NCI-H524 treated with DMSO at 0.1 percent for 48 hours (cell line): ENCODE measurements around the gene IL18R1.

Experiments used
- DNase-seq: peaks from one replicate; lab custom pipeline; 2025; lab: John Stamatoyannopoulos, UW

The IL18R1 gene

GRCh38 chr2:102345329-102345920 lies 10.2 kb upstream of the IL18R1 start:
- no peak for DNase-seq

- no peak for DNase-seq
These were observed 9.0 kb upstream of the IL18R1 start for GRCh38 chr2:102346381-102347130.

- no peak for DNase-seq
These were observed 5.3 kb upstream of the IL18R1 start for GRCh38 chr2:102350137-102350793.

- no peak for DNase-seq
These were observed 751 bp downstream of the IL18R1 start for GRCh38 chr2:102356381-102356712.

- DNase-seq: no peak
These were observed 1.1 kb downstream of the IL18R1 start for GRCh38 chr2:102356741-102357140.

GRCh38 chr2:102357937-102358336 lies 2.3 kb downstream of the IL18R1 start:
- DNase-seq: no peak

GRCh38 chr2:102358496-102358895 lies 2.9 kb downstream of the IL18R1 start:
- DNase-seq: no peak

- DNase-seq: no peak
These were observed 3.9 kb downstream of the IL18R1 start for GRCh38 chr2:102359527-102359926.

- no peak for DNase-seq
These were observed 6.1 kb downstream of the IL18R1 start for GRCh38 chr2:102361632-102362241.

GRCh38 chr2:102365763-102366162 lies 10.2 kb downstream of the IL18R1 start:
- DNase-seq: no peak

- no peak for DNase-seq
These were observed 11.0 kb downstream of the IL18R1 start for GRCh38 chr2:102366406-102367112.

GRCh38 chr2:102367331-102367971 lies 11.9 kb downstream of the IL18R1 start:
- DNase-seq: no peak

GRCh38 chr2:102368461-102369109 lies 13.0 kb downstream of the IL18R1 start:
- DNase-seq: no peak

GRCh38 chr2:102369866-102370265 lies 14.3 kb downstream of the IL18R1 start:
- no peak for DNase-seq

- no peak for DNase-seq
These were observed 20.5 kb downstream of the IL18R1 start for GRCh38 chr2:102376052-102376591.

- no peak for DNase-seq
These were observed 28.1 kb downstream of the IL18R1 start for GRCh38 chr2:102383722-102384121.

- DNase-seq: no peak
These were observed 29.9 kb downstream of the IL18R1 start for GRCh38 chr2:102385522-102385921.

GRCh38 chr2:102386004-102386403 lies 30.4 kb downstream of the IL18R1 start:
- DNase-seq: no peak

GRCh38 chr2:102386867-102387541 lies 31.4 kb downstream of the IL18R1 start:
- DNase-seq: no peak

- no peak for DNase-seq
These were observed 32.4 kb downstream of the IL18R1 start for GRCh38 chr2:102387763-102388546.
